GM23248 (cell line): ENCODE data around the gene NOL3. TPM values are rescaled to one million over a fixed set of nuclear protein-coding genes. Genes with fewer than 3 reads are reported as not detected.

Experiments used
- DNase-seq: peaks from one replicate; pipeline ENCODE4 v3.0.0-alpha.2; 2015
- H2AFZ ChIP-seq: fragments of 200-600 bp; sonication (generic); 2 replicates; pipeline ENCODE4 v1.6.1; 2016; ENCODE audit warnings: antibody characterized with exemption
- H3F3A ChIP-seq: fragments of 200-600 bp; sonication (generic); 2 replicates; pipeline ENCODE4 v1.6.1; 2016; ENCODE audit warnings: mild to moderate bottlenecking, antibody characterized with exemption, mixed run types; ENCODE audit not compliant: insufficient read depth
- H3K27ac ChIP-seq: fragments of 200-600 bp; sonication (generic); 2 replicates; pipeline ENCODE4 v1.5.1; 2016; ENCODE audit warnings: mild to moderate bottlenecking
- H3K27me3 ChIP-seq: fragments of 200-600 bp; sonication (generic); replicated peaks from 2 replicates; pipeline ENCODE4 v1.6.1; 2016; ENCODE audit warnings: mild to moderate bottlenecking; ENCODE audit not compliant: insufficient read depth
- H3K36me3 ChIP-seq: fragments of 200-600 bp; sonication (generic); 2 replicates; pipeline ENCODE4 v1.6.1; 2016; ENCODE audit warnings: low read depth, mild to moderate bottlenecking
- H3K4me1 ChIP-seq: fragments of 200-600 bp; sonication (generic); 2 replicates; pipeline ENCODE4 v1.6.1; 2016; ENCODE audit warnings: mild to moderate bottlenecking; ENCODE audit not compliant: insufficient read depth
- H3K4me2 ChIP-seq: fragments of 200-600 bp; sonication (generic); one replicate; pipeline ENCODE4 v1.6.1; 2016; ENCODE audit warnings: mild to moderate bottlenecking; ENCODE audit not compliant: unreplicated experiment
- H3K4me3 ChIP-seq: fragments of 200-600 bp; sonication (generic); 2 replicates; pipeline ENCODE4 v1.5.1; 2016; ENCODE audit warnings: mild to moderate bottlenecking
- H3K79me2 ChIP-seq: fragments of 200-600 bp; sonication (generic); 2 replicates; pipeline ENCODE4 v1.6.1; 2016; ENCODE audit warnings: mild to moderate bottlenecking; ENCODE audit not compliant: insufficient read depth
- H3K9ac ChIP-seq: fragments of 200-600 bp; sonication (generic); 2 replicates; pipeline ENCODE4 v1.6.1; 2016; ENCODE audit warnings: mild to moderate bottlenecking
- H3K9me2 ChIP-seq: fragments of 200-600 bp; sonication (generic); 2 replicates; pipeline ENCODE4 v1.6.1; 2016; ENCODE audit warnings: mixed run types, mild to moderate bottlenecking, moderate library complexity; ENCODE audit not compliant: insufficient read depth
- H3K9me3 ChIP-seq: fragments of 200-600 bp; sonication (generic); one replicate; pipeline ENCODE4 v1.6.1; 2017; ENCODE audit warnings: low read depth
- H4K20me1 ChIP-seq: fragments of 200-600 bp; sonication (generic); 2 replicates; pipeline ENCODE4 v1.6.0; 2016; ENCODE audit not compliant: insufficient read depth
- EZH2 ChIP-seq: fragments of 200-600 bp; sonication (generic); IDR thresholded peaks from 2 replicates; pipeline ENCODE4 v1.6.1; 2018; ENCODE audit warnings: antibody characterized with exemption, mild to moderate bottlenecking; ENCODE audit not compliant: insufficient read depth, poor library complexity, severe bottlenecking
- EZH2phosphoT487 ChIP-seq: fragments of 200-600 bp; sonication (generic); IDR thresholded peaks from 2 replicates; pipeline ENCODE4 v1.6.1; 2018; ENCODE audit warnings: antibody characterized with exemption, moderate library complexity, mild to moderate bottlenecking, low read depth; ENCODE audit not compliant: insufficient read depth
- WGBS, 2 experiments: methylation state at CpG; one replicate each; pipeline ENCODE4 v1.1.6; 2015 to 2017; ENCODE audit warnings: low lambda C conversion rate in 2 of 2, low coverage in 1 of 2; ENCODE audit errors: missing lambda C conversion rate in 2 of 2; 5-methylcytosine and 5-hydroxymethylcytosine counted together
- in situ Hi-C: fragments of 300-500 bp; cut with MboI; formaldehyde crosslinking; loops from 2 replicates; pipeline ENCODE4 v1.15.0; 2020
- polyA plus RNA-seq: library from polyadenylated mRNA; unstranded; fragments of >200 nt; fragmentation: Nextera tagmentation; extraction: Ambion mirVana; gene quantifications from 2 replicates; pipeline ENCODE4 v1.2.1, GENCODE V29; 2016
- total RNA-seq: library from RNA; depleted of rRNA; stranded (reverse); fragments of >200 nt; shearing (Covaris generic); gene quantifications from 2 replicates; pipeline ENCODE4 v1.2.3, GENCODE V29; 2014

NOL3 gene
- total and polyA plus RNA-seq, 2 experiments from 2014 or later, result 20.3 to 31.0 TPM

DNA sequence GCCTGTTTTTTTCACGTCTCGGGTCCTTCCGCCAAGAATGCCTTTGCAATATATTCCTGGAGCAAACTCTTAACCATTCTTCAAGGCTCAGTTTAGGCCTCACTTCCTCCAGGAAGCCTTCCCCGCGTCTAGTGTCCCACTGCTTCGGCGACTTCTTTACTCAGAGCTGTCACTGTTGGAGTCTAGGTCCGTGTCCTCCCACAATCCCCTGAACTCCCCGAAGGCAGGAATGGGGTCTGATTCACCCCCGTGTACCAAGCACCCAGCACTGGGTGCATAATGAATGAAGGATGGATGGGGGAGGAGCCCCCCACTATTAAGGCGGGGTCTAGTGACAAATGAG is 12.9 kb downstream of the NOL3 start:
- Histone ChIP-seq H3K27ac (peak overlapping the region; percentile 82), H3K9ac (peak overlapping the region; percentile 81), H3K4me1 (peaks cover 24% of the 10 kb centered on the region), H2AFZ (peak overlapping the region; percentile 69), H3F3A (peaks cover 18% of the 10 kb centered on the region), H3K36me3 (no peaks in the 10 kb centered on the region), H3K4me2 (peak overlapping the region; percentile 73), H3K9me2 (no peaks in the 10 kb centered on the region), H4K20me1 (no peaks in the 10 kb centered on the region), H3K27me3 (no peaks in the 10 kb centered on the region), H3K9me3 (no peaks in the 10 kb centered on the region), H3K79me2 (peaks cover 12% of the 10 kb centered on the region), H3K4me3 (peak overlapping the region; percentile 79)
- no peak for TF ChIP-seq EZH2
- no peak for TF ChIP-seq EZH2phosphoT487
- no peak for DNase-seq
- WGBS, 2 experiments, result 1 to 5% methylated on average over 11 of the region's 11 CpGs
- in situ Hi-C loops, result no loop called here

DNA sequence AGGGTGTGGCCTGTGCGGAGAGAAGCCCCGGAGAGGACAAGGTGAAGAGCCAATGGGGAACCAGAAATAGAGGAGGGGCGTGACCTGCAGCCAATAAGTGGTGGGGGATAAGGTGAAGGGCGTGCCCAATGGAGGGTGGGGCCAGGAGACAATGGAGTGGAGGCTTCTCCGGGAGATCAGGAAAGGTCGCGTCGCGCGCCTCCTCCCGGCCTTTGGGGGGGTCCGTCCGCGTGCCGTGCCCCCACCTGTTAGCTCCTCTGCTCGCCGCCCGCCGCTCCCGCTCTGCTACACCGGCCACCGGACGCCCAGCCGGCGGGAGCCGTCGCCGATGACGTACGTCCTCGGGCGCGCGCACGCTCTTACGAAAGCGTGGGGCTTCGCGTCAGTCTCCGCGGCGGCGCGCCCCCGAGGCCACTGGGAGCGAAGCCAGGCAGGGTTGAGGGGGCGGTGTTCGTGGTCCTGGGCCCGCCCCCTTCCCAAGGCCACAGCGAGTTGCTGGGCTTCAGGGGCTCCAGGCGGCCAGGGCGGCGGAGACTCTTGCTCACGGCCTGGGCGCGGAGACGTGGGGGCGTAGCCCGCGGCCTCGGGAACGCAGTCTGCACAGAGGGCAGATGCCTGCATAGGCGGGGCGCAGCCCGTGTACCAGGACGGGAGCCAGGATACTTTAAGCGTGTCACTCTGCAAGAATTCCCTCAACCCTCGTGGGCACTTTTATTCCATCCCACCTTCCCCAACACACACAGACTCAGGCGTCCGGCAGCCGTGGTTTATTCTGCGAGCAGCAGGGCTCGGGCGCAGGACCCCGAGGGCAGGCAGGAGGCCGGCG is 13.5 kb downstream of the NOL3 start, which contains the start of gene MATCAP1:
TSS of gene MATCAP1 (minus strand) at position 337 of the 826 bp plus-strand sequence. CDS start 3,353 bp downstream, outside the sequence.
- peak within 1 kb of the TSS; percentile 73 for H3K4me2 ChIP-seq
- H3K4me3 ChIP-seq, result peak within 1 kb of the TSS; percentile 79
- WGBS, 2 experiments, result 1% methylated on average over 67 to 76 of the region's 77 CpGs
- H3K36me3 ChIP-seq, result no peaks in the 10 kb centered on the region
- no peaks in the 10 kb centered on the region for H3K9me3 ChIP-seq
- H3K9me2 ChIP-seq, result no peaks in the 10 kb centered on the region
- H3K4me1 ChIP-seq, result peaks cover 24% of the 10 kb centered on the region
- H2AFZ ChIP-seq, result peak within 1 kb of the TSS; percentile 69
- H3F3A ChIP-seq, result peaks cover 18% of the 10 kb centered on the region
- in situ Hi-C loops, result no loop called here
- H3K9ac ChIP-seq, result peak within 1 kb of the TSS; percentile 81
- no peaks in the 10 kb centered on the region for H3K27me3 ChIP-seq
- H3K27ac ChIP-seq, result peak within 1 kb of the TSS; percentile 82
- no peaks in the 10 kb centered on the region for H4K20me1 ChIP-seq
- peak; percentile 98 for DNase-seq
- TF ChIP-seq EZH2phosphoT487, result no peak
- no peak for TF ChIP-seq EZH2
- H3K79me2 ChIP-seq, result peaks cover 12% of the 10 kb centered on the region

DNA sequence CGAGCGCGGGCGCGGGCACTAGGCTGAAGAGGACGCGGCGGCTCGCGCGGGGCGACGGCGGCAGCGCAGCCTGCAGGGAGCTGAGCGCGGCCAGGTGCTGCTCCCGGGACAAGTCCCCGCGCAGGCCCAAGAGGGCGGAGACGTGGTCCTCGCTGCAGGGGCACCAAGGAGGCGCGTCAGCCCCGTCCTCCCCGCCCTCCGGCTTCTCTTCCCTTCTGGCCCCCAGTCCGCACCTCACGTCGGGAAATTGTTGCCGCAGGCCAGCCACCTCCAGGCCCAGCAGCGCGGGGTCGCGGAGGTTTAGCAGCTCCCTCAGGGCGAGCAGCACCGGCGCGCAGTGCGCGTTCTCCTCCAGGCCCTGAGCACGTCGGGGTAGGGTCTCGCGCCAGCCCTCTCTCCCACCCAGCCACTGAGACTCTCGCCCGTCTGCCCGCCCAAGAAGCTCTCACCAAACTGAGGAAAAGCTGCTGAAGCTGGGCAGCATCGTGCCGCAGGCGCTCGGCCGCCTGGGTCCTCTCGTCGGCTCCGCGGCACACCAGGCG is 14.2 kb downstream of the NOL3 start:
- peaks cover 18% of the 10 kb centered on the region for H3F3A ChIP-seq
- H3K79me2 ChIP-seq, result peaks cover 12% of the 10 kb centered on the region
- peak overlapping the region; percentile 73 for H3K4me2 ChIP-seq
- no peak for TF ChIP-seq EZH2phosphoT487
- TF ChIP-seq EZH2, result no peak
- WGBS, 2 experiments, result 9 to 11% methylated on average over 42 to 59 of the region's 59 CpGs
- H3K27ac ChIP-seq, result peak overlapping the region; percentile 82; the same call in 1 of the 2 replicates
- peaks cover 24% of the 10 kb centered on the region for H3K4me1 ChIP-seq
- no peaks in the 10 kb centered on the region for H3K9me2 ChIP-seq
- peak overlapping the region; percentile 69 for H2AFZ ChIP-seq
- H3K9me3 ChIP-seq, result no peaks in the 10 kb centered on the region
- peak overlapping the region; percentile 81 for H3K9ac ChIP-seq
- DNase-seq, result no peak
- no peaks in the 10 kb centered on the region for H3K27me3 ChIP-seq
- in situ Hi-C loops, result no loop called here
- peak overlapping the region; percentile 79 for H3K4me3 ChIP-seq
- H4K20me1 ChIP-seq, result no peaks in the 10 kb centered on the region
- no peaks in the 10 kb centered on the region for H3K36me3 ChIP-seq

DNA sequence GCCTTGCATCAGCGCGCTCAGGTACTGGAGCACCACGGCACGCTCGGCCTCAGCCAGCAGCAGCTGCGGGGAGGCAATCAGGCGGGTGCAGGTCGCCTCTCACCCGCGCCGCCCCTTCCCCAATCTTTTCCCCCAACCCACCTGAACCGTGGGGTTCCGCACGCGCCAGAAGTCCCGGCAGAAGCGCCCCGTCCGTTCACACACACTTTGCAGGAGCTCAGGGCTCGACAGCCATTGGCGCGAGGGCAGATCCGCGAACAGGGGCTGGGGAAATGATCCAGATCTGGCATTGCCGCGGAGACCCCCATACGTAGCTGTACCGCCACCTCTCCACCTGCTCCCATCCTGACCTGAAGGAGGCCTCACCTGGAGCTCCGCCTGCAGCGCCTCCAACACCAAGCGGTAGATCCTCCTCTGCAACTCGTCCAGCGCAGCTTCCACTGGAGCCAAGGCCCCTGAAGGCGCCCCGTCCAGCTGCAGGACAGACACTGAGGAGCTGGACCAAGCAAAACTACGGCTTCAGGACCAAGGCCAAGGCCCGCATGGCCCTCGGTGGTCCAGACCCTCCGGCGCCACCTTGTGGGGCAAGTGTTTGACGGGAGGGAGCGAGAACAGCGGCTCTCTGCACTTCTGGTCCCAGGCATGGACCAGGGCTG is 14.8 kb downstream of the NOL3 start:
- in situ Hi-C loops, result no loop called here
- H3K4me3 ChIP-seq, result 0 out of 2 replicates have a peak overlapping the region, but pooled peaks have one; percentile 21
- no peak overlapping the region for H3K9ac ChIP-seq
- H3K4me1 ChIP-seq, result peaks cover 24% of the 10 kb centered on the region
- H3F3A ChIP-seq, result peaks cover 18% of the 10 kb centered on the region
- H3K9me3 ChIP-seq, result no peaks in the 10 kb centered on the region
- TF ChIP-seq EZH2phosphoT487, result no peak
- H3K9me2 ChIP-seq, result no peaks in the 10 kb centered on the region
- no peak overlapping the region for H3K4me2 ChIP-seq
- no peaks in the 10 kb centered on the region for H3K36me3 ChIP-seq
- H2AFZ ChIP-seq, result no peak overlapping the region
- H3K27me3 ChIP-seq, result no peaks in the 10 kb centered on the region
- no peaks in the 10 kb centered on the region for H4K20me1 ChIP-seq
- peaks cover 12% of the 10 kb centered on the region for H3K79me2 ChIP-seq
- DNase-seq, result peak; percentile 96
- WGBS, 2 experiments, result 11 to 15% methylated on average over 38 to 43 of the region's 43 CpGs
- H3K27ac ChIP-seq, result no peak overlapping the region
